GM19397 (cell line): ENCODE measurements around the gene GSG1L2.

Source experiments
- ATAC-seq: cut with Tn5 transposase; IDR thresholded peaks from one replicate; pipeline ENCODE4 v1.9.1; 2021; ENCODE audit warnings: mild to moderate bottlenecking, moderate library complexity; ENCODE audit not compliant: unreplicated experiment

Gene GSG1L2

GRCh38 chr17:9821921-9822320 lies at the start of gene GSG1L2:
GSG1L2 (minus strand) TSS chr17:9822079; CDS start chr17:9822071, 8 bp downstream.
- no peak for ATAC-seq

GRCh38 chr17:9868552-9868951 lies 46.7 kb upstream of the GSG1L2 start:
- no peak for ATAC-seq

- no peak for ATAC-seq
Observed at GRCh38 chr17:9865586-9865985, 43.7 kb upstream of the GSG1L2 start.

DNA sequence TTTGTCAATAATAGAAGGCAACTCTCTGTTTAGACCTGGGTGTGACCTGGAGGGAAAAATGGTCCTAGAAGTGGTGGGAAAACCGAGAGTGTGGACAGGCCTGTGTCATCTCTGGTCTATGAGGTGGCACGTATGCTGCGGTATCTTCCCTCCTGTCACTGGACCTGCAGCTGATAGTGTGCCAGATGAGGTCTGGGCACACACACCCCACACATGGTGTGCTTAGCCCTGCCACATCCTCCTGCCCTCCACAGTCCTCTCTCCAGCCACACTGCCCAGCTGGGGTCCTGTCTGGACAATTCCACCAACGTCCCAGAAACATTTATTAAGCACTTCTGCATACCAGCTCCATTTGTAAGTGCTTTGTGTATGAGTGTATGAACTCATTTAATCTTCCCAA lies 41.1 kb upstream of the GSG1L2 start:
- ATAC-seq = no peak

- ATAC-seq = no peak
Observed at GRCh38 chr17:9862220-9862619, 40.3 kb upstream of the GSG1L2 start.

DNA sequence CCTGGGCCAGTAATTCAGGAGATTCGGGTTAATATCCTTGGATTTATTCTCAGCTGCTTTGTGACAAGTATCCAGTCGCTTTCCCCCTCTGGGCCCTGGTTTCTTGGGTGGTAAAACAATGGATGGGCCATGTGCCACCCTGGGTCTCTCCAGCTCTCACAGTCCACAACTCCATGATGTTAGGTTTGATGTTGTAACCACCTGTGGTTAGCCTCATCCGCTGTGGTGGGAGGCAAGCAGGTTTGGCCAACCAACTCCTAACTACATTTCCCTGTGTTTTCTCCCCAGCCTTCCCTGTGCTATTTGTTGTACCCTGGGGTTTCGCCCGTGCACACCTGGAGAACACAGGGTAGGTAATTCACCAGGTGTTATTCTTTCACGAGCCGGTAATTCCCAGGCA lies 39.0 kb upstream of the GSG1L2 start:
- no peak for ATAC-seq

DNA sequence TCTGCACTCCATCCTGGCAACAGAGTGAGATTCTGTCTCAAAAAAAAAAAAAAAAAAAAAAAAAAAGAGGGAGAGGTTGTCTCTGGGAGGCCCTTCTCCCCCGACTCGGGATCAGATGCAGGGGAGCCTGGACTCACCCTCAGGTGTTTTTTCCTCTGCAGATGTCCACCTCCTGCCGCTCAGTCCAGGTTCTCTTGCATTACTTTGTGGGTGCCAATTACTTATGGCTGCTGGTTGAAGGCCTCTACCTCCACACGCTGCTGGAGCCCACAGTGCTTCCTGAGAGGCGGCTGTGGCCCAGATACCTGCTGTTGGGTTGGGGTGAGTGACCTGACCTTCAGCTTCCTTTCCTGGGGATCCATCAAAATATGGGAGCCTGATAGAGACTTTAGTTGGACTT lies 37.9 kb upstream of the GSG1L2 start:
- no peak for ATAC-seq

DNA sequence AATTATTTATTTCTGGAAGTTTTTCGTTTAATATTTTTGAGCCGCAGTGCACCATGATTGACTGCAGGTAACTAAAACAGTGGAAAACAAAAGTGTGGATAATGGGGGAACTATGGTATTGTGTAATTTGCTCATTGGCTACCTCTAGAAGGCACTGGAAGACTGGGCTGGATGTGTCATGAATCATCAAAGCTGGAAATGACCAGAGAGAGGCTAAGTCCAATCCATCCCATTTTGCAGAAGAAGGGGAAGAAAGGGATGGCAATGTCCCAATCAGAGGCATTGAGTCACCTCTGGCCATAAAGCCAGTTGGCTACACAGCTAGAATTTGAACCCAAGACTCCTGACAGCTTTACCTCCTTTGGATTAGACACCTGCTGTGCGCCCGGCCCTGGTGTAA lies 33.2 kb upstream of the GSG1L2 start:
- ATAC-seq = no peak

GRCh38 chr17:9854255-9854654 lies 32.4 kb upstream of the GSG1L2 start:
- no peak for ATAC-seq

DNA sequence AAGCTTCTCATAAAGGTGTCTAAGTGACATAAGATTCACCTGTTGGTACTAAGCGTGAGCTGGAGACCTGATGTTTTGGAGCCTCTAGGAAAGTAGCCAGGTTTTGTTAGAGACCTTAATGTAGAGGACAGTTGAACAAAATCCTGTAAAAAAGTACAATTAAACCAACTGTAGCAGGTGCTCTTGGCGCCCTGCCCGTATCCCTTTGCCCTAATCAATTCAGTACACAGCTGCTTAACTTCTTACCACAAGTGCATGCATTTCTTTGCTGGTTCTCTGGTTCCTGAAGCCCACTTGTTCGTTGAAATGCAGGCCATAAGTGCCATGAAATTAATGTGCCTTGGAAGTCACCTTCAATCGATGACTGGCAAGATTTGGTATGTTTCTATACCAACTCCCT lies 28.3 kb upstream of the GSG1L2 start:
- no peak for ATAC-seq

GRCh38 chr17:9845306-9845705 lies 23.4 kb upstream of the GSG1L2 start:
- ATAC-seq = no peak

DNA sequence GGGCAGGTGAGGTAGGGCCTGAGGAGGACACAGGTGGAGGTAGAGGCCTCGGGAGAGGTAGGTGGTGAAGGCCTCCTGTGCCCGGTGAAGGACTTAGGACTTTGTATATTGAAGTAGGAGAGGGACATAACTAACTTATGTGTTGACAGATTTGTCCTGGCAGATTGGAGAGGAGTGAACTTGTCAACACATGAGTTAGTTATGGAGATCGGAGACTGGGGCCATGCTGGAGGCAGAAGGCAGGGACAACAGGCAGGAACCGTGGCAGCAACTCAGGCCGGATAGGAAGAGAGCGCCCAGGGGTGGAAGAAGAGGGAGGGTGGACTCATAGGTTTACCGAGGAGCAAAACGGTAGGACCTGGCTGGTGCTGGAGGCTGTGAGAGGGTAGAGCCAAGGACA lies 22.3 kb upstream of the GSG1L2 start:
- no peak for ATAC-seq

DNA sequence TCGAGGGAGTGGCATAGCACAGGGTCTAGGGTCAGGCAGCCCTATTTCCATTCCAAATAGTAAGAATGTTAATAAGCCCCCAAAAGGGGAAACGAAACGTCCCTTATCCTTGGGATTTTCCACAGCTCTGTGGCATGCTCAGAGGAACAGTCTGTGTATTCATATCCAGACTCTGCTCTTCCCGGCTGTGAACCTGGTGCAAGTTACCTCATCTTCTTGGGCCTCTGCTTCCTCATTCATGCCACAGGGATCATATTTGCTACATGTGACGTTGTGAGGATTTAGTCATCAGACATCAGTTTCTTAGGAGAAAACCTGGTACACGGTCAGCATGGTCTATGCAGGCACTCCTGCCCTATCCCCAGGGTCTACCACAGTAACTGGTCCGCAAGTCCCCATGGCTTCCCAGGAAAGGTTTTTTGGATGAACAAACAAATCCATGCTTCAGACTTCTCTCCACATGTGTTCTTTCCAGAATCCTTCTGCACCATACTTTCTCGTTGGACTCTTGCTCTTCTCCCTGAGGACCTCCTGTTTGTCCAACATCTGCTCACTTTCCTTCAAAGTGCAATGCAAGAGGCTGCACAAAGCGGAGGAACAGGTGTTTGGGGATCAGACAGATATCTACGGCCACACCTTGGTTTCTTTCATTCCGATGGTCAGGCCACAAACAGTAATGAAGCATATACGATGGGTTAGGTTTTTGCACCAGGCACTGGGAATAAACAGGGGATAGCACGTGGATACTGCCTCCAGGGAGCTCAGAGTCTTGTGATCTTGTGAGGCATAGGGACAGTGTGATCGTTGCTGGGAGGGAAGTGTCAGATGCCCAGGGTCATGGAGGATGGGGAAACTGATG lies 21.5 kb upstream of the GSG1L2 start:
- ATAC-seq = no peak

GRCh38 chr17:9842057-9842758 lies 20.3 kb upstream of the GSG1L2 start:
- ATAC-seq = no peak

DNA sequence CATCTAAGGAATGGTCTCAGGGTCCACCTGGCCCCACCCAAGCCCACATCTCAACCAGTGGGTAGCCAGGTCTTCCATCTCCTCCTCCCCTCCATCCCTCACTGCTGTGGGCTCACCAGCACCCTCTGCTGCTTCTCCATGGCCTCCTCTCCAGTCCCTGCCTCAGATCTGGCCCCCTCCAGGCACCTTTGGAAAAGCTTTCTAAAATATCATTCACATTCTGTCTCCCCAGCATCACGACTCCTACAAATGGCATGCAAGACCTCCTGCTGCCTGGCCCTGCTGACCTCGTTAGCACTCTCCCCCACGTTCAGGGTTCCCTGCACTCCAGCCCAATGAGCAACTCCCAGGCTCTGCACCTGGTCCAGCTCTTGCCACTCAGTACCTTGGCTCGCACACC lies 17.6 kb upstream of the GSG1L2 start:
- ATAC-seq = no peak

DNA sequence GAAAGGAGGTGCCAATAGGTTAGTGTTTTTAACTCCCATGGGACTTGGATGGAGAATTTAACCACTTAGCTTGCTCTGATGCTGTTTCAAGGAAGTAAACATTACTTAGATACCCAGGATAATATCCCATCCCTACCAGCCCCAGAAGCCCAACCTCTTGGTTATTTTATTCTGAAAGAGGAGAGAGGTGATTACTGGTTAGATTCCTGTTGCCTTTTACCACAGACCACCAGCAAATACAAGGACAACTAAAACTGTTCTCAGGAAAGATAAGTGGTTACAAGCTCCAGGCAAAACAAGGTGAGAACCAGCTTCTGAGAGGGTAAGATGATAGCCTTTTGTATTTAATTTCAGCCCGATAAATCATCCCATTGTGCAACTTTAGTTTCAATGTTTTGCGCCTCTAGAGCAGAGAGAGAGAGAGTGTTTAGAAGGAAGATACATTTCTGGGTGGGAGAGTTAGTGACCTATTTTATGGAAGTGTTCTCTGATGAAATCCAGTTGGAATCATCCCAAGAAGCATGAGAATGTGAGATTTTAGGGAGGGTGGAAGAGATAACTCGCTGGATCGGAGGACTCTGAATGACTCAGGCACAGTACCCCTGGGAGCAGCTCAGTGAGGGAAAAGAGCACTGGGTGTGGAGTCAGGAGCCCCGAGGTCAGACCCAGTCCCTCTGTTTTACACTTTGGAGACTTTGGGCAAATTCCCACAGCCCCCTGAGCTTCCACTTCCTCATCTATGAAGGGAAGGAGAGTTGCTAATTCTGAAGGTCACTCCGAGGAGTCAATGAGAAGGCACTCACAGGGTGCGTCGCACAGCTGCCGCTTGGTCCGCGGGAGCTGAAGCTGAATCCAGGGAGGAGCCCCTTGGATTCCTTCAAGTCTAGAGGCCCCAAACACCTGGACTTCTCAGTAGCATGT lies 15.9 kb upstream of the GSG1L2 start:
- ATAC-seq = no peak

GRCh38 chr17:9833922-9834321 lies 12.0 kb upstream of the GSG1L2 start:
- no peak for ATAC-seq

- no peak for ATAC-seq
Observed at GRCh38 chr17:9830711-9831110, 8.8 kb upstream of the GSG1L2 start.

GRCh38 chr17:9829343-9829742 lies 7.5 kb upstream of the GSG1L2 start:
- ATAC-seq = no peak

GRCh38 chr17:9828296-9829295 lies 6.7 kb upstream of the GSG1L2 start:
- no peak for ATAC-seq
